ENCODE data around the gene TRIM52.
"Not testable (repeated sequence)": the region's sequence is repeated elsewhere in the genome, so short reads cannot be mapped to it uniquely, and the experiment has no call there.

The TRIM52 gene

GRCh38 chr5:181283347-181283746 lies 22.4 kb upstream of the TRIM52 start:
- Histone ChIP-seq H3K4me1 (ENCODE audit: control insufficient read depth, insufficient read depth, low read length) (no peaks in the 10 kb centered on the region), H3K27ac (ENCODE audit: extremely low read depth, low read depth, low read length) (no peak overlapping the region), H3K9me3 (ENCODE audit: control insufficient read depth, insufficient read depth, low read depth, low read length) (no peaks in the 10 kb centered on the region), H3K36me3 (ENCODE audit: control insufficient read depth in 2 of 2, insufficient read depth in 1 of 2, low read length in 2 of 2) (no peaks in the 10 kb centered on the region), H3K4me3 (ENCODE audit: low read depth, low read length) (no peak overlapping the region)
- ChIA-PET POLR2A (no interaction called here), CTCF (no interaction called here)
- TF ChIP-seq MZF1 (tag by site-specific recombination; IDR thresholded peaks at IDR 0.05; ENCODE audit: borderline replicate concordance): no peak
- peak; percentile 27; the same call in 1 of the 2 replicates for TF ChIP-seq CTCF (tag by site-specific recombination; IDR thresholded peaks at IDR 0.05)

- H3K36me3 ChIP-seq (ENCODE audit: control insufficient read depth in 2 of 2, insufficient read depth in 1 of 2, low read length in 2 of 2): no peaks in the 10 kb centered on the region
- H3K9me3 ChIP-seq (ENCODE audit: control insufficient read depth, insufficient read depth, low read depth, low read length): no peaks in the 10 kb centered on the region
- CTCF ChIA-PET: no interaction called here
- no peak overlapping the region for H3K27ac ChIP-seq (ENCODE audit: extremely low read depth, low read depth, low read length)
- POLR2A ChIA-PET: no interaction called here
- H3K4me1 ChIP-seq (ENCODE audit: control insufficient read depth, insufficient read depth, low read length): no peaks in the 10 kb centered on the region
- no peak overlapping the region for H3K4me3 ChIP-seq (ENCODE audit: low read depth, low read length)
- TF ChIP-seq ZBTB26 (tag by site-specific recombination; optimal IDR thresholded peaks at IDR 0.05) (no peak), ZBTB6 (tag by site-specific recombination; IDR thresholded peaks at IDR 0.05) (no peak), REPIN1 (tag by site-specific recombination; IDR thresholded peaks at IDR 0.05; ENCODE audit: low read depth) (no peak), ZNF76 (tag by site-specific recombination; IDR thresholded peaks at IDR 0.05; ENCODE audit: borderline replicate concordance, low read depth) (no peak), ZNF514 (tag by site-specific recombination; IDR thresholded peaks at IDR 0.05) (no peak), ZNF658 (tag by site-specific recombination; IDR thresholded peaks at IDR 0.05) (no peak), ZNF366 (tag by site-specific recombination; conservative IDR thresholded peaks at IDR 0.05) (no peak), TCF7L2 (IDR thresholded peaks at IDR 0.05; ENCODE audit: borderline replicate concordance, low read depth, low read length) (no peak), ZNF692 (tag by site-specific recombination; IDR thresholded peaks at IDR 0.05) (no peak), ZNF214 (tag by site-specific recombination; IDR thresholded peaks at IDR 0.05; ENCODE audit: borderline replicate concordance) (no peak)
These were observed 21.9 kb upstream of the TRIM52 start for GRCh38 chr5:181282874-181283273.

- H3K4me3 ChIP-seq (ENCODE audit: low read depth, low read length); POLR2A ChIA-PET; CTCF ChIA-PET: not testable (repeated sequence)
These were observed 21.5 kb upstream of the TRIM52 start for GRCh38 chr5:181282415-181282814.

GRCh38 chr5:181281984-181282316 lies 21.0 kb upstream of the TRIM52 start:
- no peak for TF ChIP-seq TRIM28 (IDR thresholded peaks at IDR 0.05; ENCODE audit: borderline replicate concordance, low read length)
- no peak for TF ChIP-seq OSR2 (tag by site-specific recombination; IDR thresholded peaks at IDR 0.05)
- TF ChIP-seq ZNF37A (tag by site-specific recombination; IDR thresholded peaks at IDR 0.05): no peak
- no peak for TF ChIP-seq MEIS1 (CRISPR knock-in tag; IDR thresholded peaks at IDR 0.05; ENCODE audit: borderline replicate concordance)
- no peak for TF ChIP-seq ZNF169 (tag by site-specific recombination; IDR thresholded peaks at IDR 0.05)
- TF ChIP-seq GFI1B (tag by site-specific recombination; IDR thresholded peaks at IDR 0.05): no peak
- TF ChIP-seq BCL11A (tag by site-specific recombination; IDR thresholded peaks at IDR 0.05; ENCODE audit: low read depth): no peak
- no peak for TF ChIP-seq ZNF747 (tag by site-specific recombination; IDR thresholded peaks at IDR 0.05)
- no peak for TF ChIP-seq ZSCAN23 (tag by site-specific recombination; IDR thresholded peaks at IDR 0.05)
- no peak for TF ChIP-seq ZBTB20 (tag by site-specific recombination; IDR thresholded peaks at IDR 0.05)
- CTCF ChIA-PET: no interaction called here
- H3K4me3 ChIP-seq (ENCODE audit: low read depth, low read length): no peak overlapping the region

More at GRCh38 chr5:181282415-181282814, 21.5 kb upstream of the TRIM52 start:
- not testable (repeated sequence) for H3K36me3 ChIP-seq (ENCODE audit: control insufficient read depth in 2 of 2, insufficient read depth in 1 of 2, low read length in 2 of 2); H3K9me3 ChIP-seq (ENCODE audit: control insufficient read depth, insufficient read depth, low read depth, low read length); H3K27ac ChIP-seq (ENCODE audit: extremely low read depth, low read depth, low read length); H3K4me1 ChIP-seq (ENCODE audit: control insufficient read depth, insufficient read depth, low read length)

More at GRCh38 chr5:181281984-181282316, 21.0 kb upstream of the TRIM52 start:
- H3K9me3 ChIP-seq (ENCODE audit: control insufficient read depth, insufficient read depth, low read depth, low read length): no peaks in the 10 kb centered on the region
- H3K4me1 ChIP-seq (ENCODE audit: control insufficient read depth, insufficient read depth, low read length): no peaks in the 10 kb centered on the region
- POLR2A ChIA-PET: no interaction called here
- H3K36me3 ChIP-seq (ENCODE audit: control insufficient read depth in 2 of 2, insufficient read depth in 1 of 2, low read length in 2 of 2): no peaks in the 10 kb centered on the region
- no peak overlapping the region for H3K27ac ChIP-seq (ENCODE audit: extremely low read depth, low read depth, low read length)
